HG02678 (cell line): ENCODE measurements around the gene TMEM185A.
"Not testable (repeated sequence)": the region's sequence is repeated elsewhere in the genome, so short reads cannot be mapped to it uniquely, and the experiment has no call there.

Source experiments
- ATAC-seq: cut with Tn5 transposase; IDR thresholded peaks from one replicate; pipeline ENCODE4 v1.9.1; 2021; ENCODE audit warnings: mild to moderate bottlenecking, moderate library complexity; ENCODE audit not compliant: unreplicated experiment

TMEM185A gene

GRCh38 chrX:149628280-149628679 is 3.3 kb downstream of the TMEM185A start:
- ATAC-seq: no peak

GRCh38 chrX:149626829-149627228 is 4.8 kb downstream of the TMEM185A start:
- ATAC-seq: not testable (repeated sequence)

- ATAC-seq: not testable (repeated sequence)
These were observed 11.9 kb downstream of the TMEM185A start for GRCh38 chrX:149619662-149620061.

GRCh38 chrX:149618871-149619270 is 12.7 kb downstream of the TMEM185A start:
- ATAC-seq: no peak

- ATAC-seq: no peak
These were observed 19.9 kb downstream of the TMEM185A start for GRCh38 chrX:149611623-149612175.

- ATAC-seq: no peak
These were observed 21.1 kb downstream of the TMEM185A start for GRCh38 chrX:149610511-149610910.

GRCh38 chrX:149607699-149608098 is 23.9 kb downstream of the TMEM185A start:
- ATAC-seq: no peak

- not testable (repeated sequence) for ATAC-seq
These were observed 26.2 kb downstream of the TMEM185A start for GRCh38 chrX:149605248-149605885.

- not testable (repeated sequence) for ATAC-seq
These were observed 33.0 kb downstream of the TMEM185A start for GRCh38 chrX:149598603-149599002.

GRCh38 chrX:149595943-149596342 is 35.6 kb downstream of the TMEM185A start:
- ATAC-seq: not testable (repeated sequence)

GRCh38 chrX:149595214-149595613 is 36.4 kb downstream of the TMEM185A start, which contains the start of gene HSFX2:
Gene HSFX2, minus strand, starts transcription at chrX:149595314. Its CDS starts 614 bp downstream, at chrX:149594700.
- ATAC-seq: not testable (repeated sequence)

- not testable (repeated sequence) for ATAC-seq
These were observed 40.6 kb downstream of the TMEM185A start for GRCh38 chrX:149590993-149591392.

- not testable (repeated sequence) for ATAC-seq
These were observed 44.2 kb downstream of the TMEM185A start, which contains the start of gene MAGEA9B for GRCh38 chrX:149587359-149587758. Gene MAGEA9B, minus strand, starts transcription at chrX:149587459. Its CDS starts 4,280 bp downstream, at chrX:149583179.

- ATAC-seq: not testable (repeated sequence)
These were observed 46.0 kb downstream of the TMEM185A start for GRCh38 chrX:149585631-149586030.

- peak; percentile 100 for ATAC-seq
These were observed 58.1 kb downstream of the TMEM185A start for GRCh38 chrX:149573456-149573855.

- no peak for ATAC-seq
These were observed 58.8 kb downstream of the TMEM185A start for GRCh38 chrX:149572743-149573142.

GRCh38 chrX:149571770-149572169 is 59.8 kb downstream of the TMEM185A start:
- ATAC-seq: no peak

- no peak for ATAC-seq
These were observed 60.9 kb downstream of the TMEM185A start for GRCh38 chrX:149570668-149571067.

GRCh38 chrX:149569770-149570169 is 61.8 kb downstream of the TMEM185A start:
- no peak for ATAC-seq

GRCh38 chrX:149568701-149569296 is 62.8 kb downstream of the TMEM185A start:
- ATAC-seq: no peak

- no peak for ATAC-seq
These were observed 63.8 kb downstream of the TMEM185A start for GRCh38 chrX:149567621-149568417.
